B cell (primary cell): ENCODE data around the gene KCNQ1OT1. TPM values are rescaled to one million over a fixed set of nuclear protein-coding genes. Genes with fewer than 3 reads are reported as not detected.

Experiments used
- ATAC-seq: fragments of 200-7000 bp; cut with Tn5 transposase; one replicate; pipeline ENCODE4 v1.10.0; 2021; ENCODE audit warnings: low read depth, mild to moderate bottlenecking, moderate number of reproducible peaks, moderate library complexity
- CTCF ChIA-PET: fragments of 350-600 bp; sonication (Branson Sonifier 250); formaldehyde crosslinking; loops from one replicate; lab custom pipeline; 2021; ENCODE audit warnings: antibody characterized with exemption, inconsistent platforms; lab: Charles Lee
- POLR2A ChIA-PET: fragments of 350-600 bp; sonication (Branson Sonifier 250); formaldehyde crosslinking; loops from one replicate; lab custom pipeline; 2021; ENCODE audit warnings: antibody characterized with exemption; lab: Charles Lee
- DNase-seq: peaks from one replicate; pipeline ENCODE4 v3.0.0; 2013
- H2AFZ ChIP-seq: 2 replicates; pipeline ENCODE4 v1.6.1; 2012; ENCODE audit warnings: mild to moderate bottlenecking, low read depth, low read length; ENCODE audit not compliant: insufficient read depth, poor library complexity, severe bottlenecking
- H3K27ac ChIP-seq, 2 donors: 1 replicate in 1 of 2; 2 replicates in 1 of 2; pipeline ENCODE4 v1.5.1; 2012 to 2013; ENCODE audit warnings: low read length in 2 of 2, mild to moderate bottlenecking in 2 of 2, moderate library complexity in 1 of 2
- H3K27me3 ChIP-seq, 4 experiments: fragments of 200-600 bp in 1 of 4; sonication (generic) in 1 of 4; replicated peaks in 1 of 4; 1 replicate in 2 of 4; 2 replicates in 2 of 4; pipeline versions ENCODE4 v1.6.1 to v1.7.0; 2013 to 2016; ENCODE audit warnings: low read length in 3 of 4, mild to moderate bottlenecking in 2 of 4, mixed read lengths in 1 of 4, moderate library complexity in 1 of 4; ENCODE audit not compliant: insufficient read depth in 4 of 4, control insufficient read depth in 3 of 4; ENCODE audit errors: control extremely low read depth in 1 of 4
- H3K36me3 ChIP-seq, 2 experiments: replicated peaks in 1 of 2; 1 replicate in 1 of 2; 2 replicates in 1 of 2; pipeline versions ENCODE4 v1.6.1 to v1.7.1; 2013; ENCODE audit warnings: low read length in 1 of 2; ENCODE audit not compliant: insufficient read depth in 2 of 2, control insufficient read depth in 1 of 2; ENCODE audit errors: control extremely low read depth in 1 of 2, extremely low read depth in 1 of 2
- H3K4me1 ChIP-seq, 2 donors: fragments of 200-600 bp in 1 of 2; sonication (generic) in 1 of 2; 1 replicate in 1 of 2; 2 replicates in 1 of 2; pipeline versions ENCODE4 v1.5.1 to v1.6.1; 2013 to 2017; ENCODE audit warnings: low read length in 2 of 2; ENCODE audit not compliant: control insufficient read depth in 2 of 2, insufficient read depth in 2 of 2
- H3K4me2 ChIP-seq: replicated peaks from 2 replicates; pipeline ENCODE3; 2012; ENCODE audit warnings: mild to moderate bottlenecking, low read depth, low read length; ENCODE audit not compliant: poor library complexity, severe bottlenecking
- H3K4me3 ChIP-seq, 5 experiments: fragments of 200-600 bp in 1 of 5; sonication (generic) in 1 of 5; 1 replicate in 3 of 5; 2 replicates in 2 of 5; pipeline versions ENCODE4 v1.5.1 to v1.7.0; 2011 to 2016; ENCODE audit warnings: low read length in 4 of 5, mild to moderate bottlenecking in 4 of 5, low read depth in 2 of 5, control low read depth in 1 of 5, moderate library complexity in 1 of 5; ENCODE audit not compliant: insufficient read depth in 1 of 5; ENCODE audit errors: control extremely low read depth in 1 of 5, extremely low read depth in 1 of 5
- H3K79me2 ChIP-seq: fragments of 200-600 bp; sonication (generic); one replicate; pipeline ENCODE4 v1.6.0; 2016; ENCODE audit warnings: low read length; ENCODE audit not compliant: control insufficient read depth, insufficient read depth
- H3K9ac ChIP-seq: fragments of 200-600 bp; sonication (generic); 2 replicates; pipeline ENCODE4 v1.6.1; 2017; ENCODE audit warnings: mild to moderate bottlenecking, low read length, moderate library complexity
- H3K9me3 ChIP-seq, 3 donors: one replicate each; pipeline versions ENCODE4 v1.6.1 to v1.7.1; 2013; ENCODE audit warnings: low read length in 2 of 3; ENCODE audit not compliant: control insufficient read depth in 2 of 3, insufficient read depth in 1 of 3; ENCODE audit errors: control extremely low read depth in 1 of 3
- H4K20me1 ChIP-seq: 2 replicates; pipeline ENCODE4 v1.6.0; 2012; ENCODE audit warnings: mild to moderate bottlenecking, low read length; ENCODE audit not compliant: insufficient read depth, control insufficient read depth, poor library complexity, severe bottlenecking
- H3K27ac Mint-ChIP-seq: one replicate; pipeline ENCODE4 v1.8.0; 2021; ENCODE audit warnings: mixed read lengths
- H3K27me3 Mint-ChIP-seq: one replicate; pipeline ENCODE4 v1.8.0; 2021; ENCODE audit warnings: mixed read lengths
- H3K4me1 Mint-ChIP-seq: one replicate; pipeline ENCODE4 v1.8.0; 2021; ENCODE audit warnings: mixed read lengths
- H3K4me3 Mint-ChIP-seq: one replicate; pipeline ENCODE4 v1.8.0; 2021; ENCODE audit warnings: mixed read lengths
- H3K9me3 Mint-ChIP-seq: one replicate; pipeline ENCODE4 v1.8.0; 2022; ENCODE audit warnings: mixed read lengths; ENCODE audit not compliant: insufficient read depth
- CTCF ChIP-seq: fragments of 200-600 bp; IDR thresholded peaks from one replicate; pipeline ENCODE4 v1.8.0; 2022; ENCODE audit warnings: antibody characterized with exemption, mild to moderate bottlenecking
- EZH2 ChIP-seq: IDR thresholded peaks from 2 replicates; pipeline ENCODE4 v1.6.1; 2012; ENCODE audit warnings: borderline replicate concordance, low read depth, mild to moderate bottlenecking, moderate library complexity, low read length; ENCODE audit not compliant: insufficient read depth, poor library complexity, severe bottlenecking
- WGBS: methylation state at CpG from one replicate; pipeline ENCODE4 v1.1.5; 2013; ENCODE audit warnings: missing lambda C conversion rate; ENCODE audit not compliant: insufficient coverage; 5-methylcytosine and 5-hydroxymethylcytosine counted together
- intact Hi-C: fragments of 100-400 bp; cut with micrococcal nuclease; formaldehyde crosslinking; loops from one replicate; pipeline ENCODE4 v1.10.0; 2022
- polyA plus RNA-seq: library from polyadenylated mRNA; depleted of rRNA; stranded (reverse); fragments of >200 nt; gene quantifications from 2 replicates; pipeline ENCODE4 v1.2.3, GENCODE V29; 2012
- total RNA-seq, 2 donors: library from RNA; stranded (reverse); fragments of 120-200 nt in 1 of 2; gene quantifications; 1 replicate in 1 of 2; 2 replicates in 1 of 2; pipeline versions ENCODE4 v1.2.3 to v1.2.4, GENCODE V29; 2013 to 2022

Gene KCNQ1OT1
- total and polyA plus RNA-seq, 2 donors (not counting 1 experiment from before 2014, with no cell fraction given) = 0.03 to 0.89 TPM

GRCh38 chr11:2701230-2701629, 1.4 kb upstream of the KCNQ1OT1 start:
- H3K4me2 ChIP-seq = peak overlapping the region; percentile 83
- H3K27me3 ChIP-seq = peaks cover 0 to 8% (median 1%) of the 10 kb centered on the region in 4 experiments
- no peaks in the 10 kb centered on the region for H3K36me3 ChIP-seq
- ChIA-PET POLR2A (no interaction called here), CTCF (no interaction called here)
- WGBS = 90% methylated on average over 7 of the region's 7 CpGs
- H3K9ac ChIP-seq = no peak overlapping the region
- Mint-ChIP-seq H3K4me3 (peak overlapping the region; percentile 79), H3K4me1 (peaks cover 36% of the 10 kb centered on the region), H3K27me3 (no peaks in the 10 kb centered on the region), H3K9me3 (no peaks in the 10 kb centered on the region), H3K27ac (peak overlapping the region; percentile 77)
- DNase-seq (no peak), ATAC-seq (no peak)
- peaks cover 22 to 35% of the 10 kb centered on the region in 2 donors for H3K4me1 ChIP-seq
- H3K4me3 ChIP-seq = no peak overlapping the region
- H2AFZ ChIP-seq = no peak overlapping the region
- intact Hi-C loops = loop anchor here (5.0 kb wide), 1 partner anchor 186 kb away; the partner anchor contains the start of gene CDKN1C
- H3K79me2 ChIP-seq = peaks cover 5% of the 10 kb centered on the region
- H4K20me1 ChIP-seq = peaks cover 29% of the 10 kb centered on the region
- TF ChIP-seq EZH2 (no peak), CTCF (no peak)
- peaks cover 0 to 38% (median 4%) of the 10 kb centered on the region in 3 donors for H3K9me3 ChIP-seq
- H3K27ac ChIP-seq = no peak overlapping the region

GRCh38 chr11:2700415-2701211, 819 bp upstream of the KCNQ1OT1 start:
- Histone ChIP-seq H3K36me3 (no peaks in the 10 kb centered on the region), H2AFZ (peak overlapping the region; percentile 59), H3K4me3 (peak overlapping the region in 4 of 5 experiments; percentile 61 to 68 (median 66)), H3K4me2 (peak overlapping the region; percentile 83), H3K79me2 (peaks cover 5% of the 10 kb centered on the region), H3K27me3 (peaks cover 0 to 8% (median 1%) of the 10 kb centered on the region in 4 experiments), H3K9ac (peak overlapping the region; percentile 70), H3K9me3 (peaks cover 0 to 35% (median 0%) of the 10 kb centered on the region in 3 donors), H4K20me1 (peaks cover 29% of the 10 kb centered on the region), H3K4me1 (peaks cover 22 to 35% of the 10 kb centered on the region in 2 donors), H3K27ac (peak overlapping the region; percentile 70 to 71)
- Mint-ChIP-seq H3K4me3 (peak overlapping the region; percentile 89), H3K9me3 (no peaks in the 10 kb centered on the region), H3K27me3 (no peaks in the 10 kb centered on the region), H3K4me1 (peaks cover 38% of the 10 kb centered on the region), H3K27ac (peak overlapping the region; percentile 77)
- CTCF ChIA-PET = interaction anchor here (1.6 kb wide), 1 partner anchor 9 kb away, joined by 3 read pairs; no protein-coding TSS in a partner anchor
- WGBS = 46% methylated on average over 47 of the region's 52 CpGs
- POLR2A ChIA-PET = interaction anchor here (0.9 kb wide), 1 partner anchor 261 kb away, joined by 3 read pairs; no protein-coding TSS in a partner anchor
- DNase-seq (peak; percentile 49), ATAC-seq (no peak)
- TF ChIP-seq CTCF = no peak
- no peak for TF ChIP-seq EZH2
- intact Hi-C loops = loop anchor here (5.0 kb wide), 1 partner anchor 187 kb away; the partner anchor contains the start of gene CDKN1C
